Body of pancreas (tissue), 4 donors: Measurements from ENCODE around the gene OLFML3.

Experiments used
- CTCF ChIP-seq, 7 experiments: fragments of 450-650 bp in 4 of 7; fragments of 200-600 bp in 3 of 7; sonication (generic) in 3 of 7; IDR thresholded peaks; one replicate each; pipeline ENCODE4 v1.5.1; 2016 to 2019; ENCODE audit warnings: antibody characterized with exemption in 7 of 7
- POLR2A ChIP-seq, 3 donors: fragments of 450-650 bp; IDR thresholded peaks; one replicate each; pipeline ENCODE4 v1.6.1; 2016; ENCODE audit warnings: antibody characterized with exemption in 3 of 3, mild to moderate bottlenecking in 2 of 3

- TF ChIP-seq CTCF (IDR thresholded peaks at IDR 0.05) (no peak), POLR2A (IDR thresholded peaks at IDR 0.05) (no peak)
Measured at GRCh38 chr1:114009393-114009792, 30.1 kb downstream of the OLFML3 start.
